MM.1S (cell line): ENCODE results near the gene CACNA1D.

Source experiments
- DNase-seq: peaks from one replicate; pipeline ENCODE4 v3.0.0-alpha.2; 2015
- H2AFZ ChIP-seq: fragments of 300-600 bp; sonication (generic); 2 replicates; pipeline ENCODE4 v1.6.0; 2016; ENCODE audit warnings: antibody characterized with exemption, low read length
- H3F3A ChIP-seq: fragments of 300-600 bp; sonication (generic); 2 replicates; pipeline ENCODE4 v1.6.1; 2016; ENCODE audit warnings: mild to moderate bottlenecking, antibody characterized with exemption, low read length, moderate library complexity, mixed read lengths; ENCODE audit not compliant: insufficient read depth
- H3K27ac ChIP-seq: fragments of 300-600 bp; sonication (generic); 2 replicates; pipeline ENCODE4 v1.5.1; 2016; ENCODE audit warnings: mild to moderate bottlenecking, low read length
- H3K27me3 ChIP-seq: fragments of 300-600 bp; sonication (generic); replicated peaks from 2 replicates; pipeline ENCODE4 v1.6.0; 2016; ENCODE audit warnings: low read length; ENCODE audit not compliant: insufficient read depth
- H3K36me3 ChIP-seq: fragments of 300-600 bp; sonication (generic); replicated peaks from 2 replicates; pipeline ENCODE4 v1.6.1; 2016; ENCODE audit warnings: mild to moderate bottlenecking, low read length, mixed read lengths; ENCODE audit not compliant: insufficient read depth
- H3K4me1 ChIP-seq: fragments of 300-600 bp; sonication (generic); 2 replicates; pipeline ENCODE4 v1.6.1; 2016; ENCODE audit warnings: low read length, mixed read lengths
- H3K4me2 ChIP-seq: fragments of 300-600 bp; sonication (generic); 2 replicates; pipeline ENCODE4 v1.6.0; 2016; ENCODE audit warnings: low read depth, low read length
- H3K4me3 ChIP-seq: fragments of 300-600 bp; sonication (generic); 2 replicates; pipeline ENCODE4 v1.5.1; 2016; ENCODE audit warnings: low read length, mixed read lengths
- H3K79me2 ChIP-seq: fragments of 300-600 bp; sonication (generic); 2 replicates; pipeline ENCODE4 v1.6.1; 2016; ENCODE audit warnings: mixed run types, low read length, mixed read lengths
- H3K9ac ChIP-seq: fragments of 300-600 bp; sonication (generic); 2 replicates; pipeline ENCODE4 v1.6.1; 2016; ENCODE audit warnings: low read length, mixed read lengths
- H3K9me2 ChIP-seq: fragments of 300-600 bp; sonication (generic); replicated peaks from 2 replicates; pipeline ENCODE4 v1.6.1; 2016; ENCODE audit warnings: mild to moderate bottlenecking, low read length, mixed read lengths; ENCODE audit not compliant: insufficient read depth
- H3K9me3 ChIP-seq: fragments of 300-600 bp; sonication (generic); replicated peaks from 2 replicates; pipeline ENCODE4 v1.6.1; 2016; ENCODE audit warnings: mild to moderate bottlenecking, low read length, mixed read lengths; ENCODE audit not compliant: insufficient read depth
- H4K20me1 ChIP-seq: fragments of 300-600 bp; sonication (generic); 2 replicates; pipeline ENCODE4 v1.6.1; 2016; ENCODE audit warnings: mild to moderate bottlenecking, low read length, moderate library complexity, mixed read lengths; ENCODE audit not compliant: insufficient read depth
- EZH2 ChIP-seq: fragments of 300-600 bp; sonication (generic); optimal IDR thresholded peaks from 2 replicates; pipeline ENCODE3; 2017; ENCODE audit warnings: low read depth, mild to moderate bottlenecking, antibody characterized with exemption, low read length, mixed read lengths
- EZH2phosphoT487 ChIP-seq: fragments of 300-600 bp; sonication (generic); IDR thresholded peaks from 2 replicates; pipeline ENCODE4 v1.6.1; 2018; ENCODE audit warnings: antibody characterized with exemption, low read length
- TF ChIP-seq, protein P1 (sequence below): fragments of 300-600 bp; sonication (generic); IDR thresholded peaks from 2 replicates; pipeline ENCODE4 v1.5.1; 2016; ENCODE audit warnings: antibody characterized with exemption, low read length, mixed read lengths

The CACNA1D gene

DNA sequence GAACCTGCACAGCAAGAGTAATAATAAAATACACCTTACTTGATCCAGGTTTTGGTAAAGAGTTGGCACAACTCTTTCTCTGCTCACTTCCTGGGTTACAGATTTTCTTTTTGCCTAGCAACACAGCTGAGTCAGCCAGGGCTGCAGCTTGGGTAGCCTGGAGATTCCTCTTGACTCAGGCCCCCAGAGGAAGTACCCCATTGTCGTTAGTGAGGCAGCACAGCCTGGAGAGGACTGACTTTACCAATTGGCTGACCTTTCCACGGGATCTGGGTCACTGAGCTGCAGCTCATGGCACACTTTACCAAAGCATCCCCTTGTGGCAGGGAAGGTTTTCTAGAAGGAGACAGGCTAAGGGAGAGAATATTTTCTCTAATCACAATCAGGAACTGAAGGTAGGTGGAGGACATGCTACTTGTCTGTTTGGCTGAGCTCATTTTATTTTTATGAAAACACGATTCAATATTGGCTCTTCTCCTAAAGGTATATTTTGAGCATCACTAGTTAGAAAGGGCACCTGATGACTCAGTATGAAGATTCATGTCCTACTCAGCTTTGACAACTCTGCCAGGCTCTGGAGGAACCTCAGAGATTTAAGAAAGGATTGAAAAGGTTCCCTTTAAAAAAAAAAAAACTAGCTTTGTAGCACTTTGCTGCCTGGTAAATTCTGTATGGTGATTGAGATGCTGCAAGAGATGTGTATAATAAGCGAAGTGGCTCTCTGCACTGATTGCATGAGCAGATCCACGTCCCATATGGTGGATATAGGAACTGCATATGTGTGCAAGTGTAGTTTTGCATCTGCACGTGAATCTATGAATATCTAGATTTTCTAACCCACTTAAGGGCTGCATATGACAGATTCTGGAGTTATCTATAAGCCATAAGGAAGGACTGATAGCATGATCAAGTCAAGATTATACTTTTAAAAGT is 227.0 kb downstream of the CACNA1D start:
- DNase-seq = no peak
- Histone ChIP-seq H3K79me2 (no peaks in the 10 kb centered on the region), H3K4me3 (no peak overlapping the region), H3K4me1 (no peaks in the 10 kb centered on the region), H4K20me1 (no peaks in the 10 kb centered on the region), H3K27ac (no peak overlapping the region), H3K4me2 (no peak overlapping the region), H3K27me3 (no peaks in the 10 kb centered on the region), H3K9ac (no peak overlapping the region), H3K9me3 (no peaks in the 10 kb centered on the region), H2AFZ (no peak overlapping the region), H3K9me2 (no peaks in the 10 kb centered on the region), H3K36me3 (no peaks in the 10 kb centered on the region), H3F3A (no peaks in the 10 kb centered on the region)
- TF ChIP-seq EZH2phosphoT487 (no peak), EZH2 (no peak)
- TF ChIP-seq, protein P1, sequence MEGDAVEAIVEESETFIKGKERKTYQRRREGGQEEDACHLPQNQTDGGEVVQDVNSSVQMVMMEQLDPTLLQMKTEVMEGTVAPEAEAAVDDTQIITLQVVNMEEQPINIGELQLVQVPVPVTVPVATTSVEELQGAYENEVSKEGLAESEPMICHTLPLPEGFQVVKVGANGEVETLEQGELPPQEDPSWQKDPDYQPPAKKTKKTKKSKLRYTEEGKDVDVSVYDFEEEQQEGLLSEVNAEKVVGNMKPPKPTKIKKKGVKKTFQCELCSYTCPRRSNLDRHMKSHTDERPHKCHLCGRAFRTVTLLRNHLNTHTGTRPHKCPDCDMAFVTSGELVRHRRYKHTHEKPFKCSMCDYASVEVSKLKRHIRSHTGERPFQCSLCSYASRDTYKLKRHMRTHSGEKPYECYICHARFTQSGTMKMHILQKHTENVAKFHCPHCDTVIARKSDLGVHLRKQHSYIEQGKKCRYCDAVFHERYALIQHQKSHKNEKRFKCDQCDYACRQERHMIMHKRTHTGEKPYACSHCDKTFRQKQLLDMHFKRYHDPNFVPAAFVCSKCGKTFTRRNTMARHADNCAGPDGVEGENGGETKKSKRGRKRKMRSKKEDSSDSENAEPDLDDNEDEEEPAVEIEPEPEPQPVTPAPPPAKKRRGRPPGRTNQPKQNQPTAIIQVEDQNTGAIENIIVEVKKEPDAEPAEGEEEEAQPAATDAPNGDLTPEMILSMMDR = no peak

DNA sequence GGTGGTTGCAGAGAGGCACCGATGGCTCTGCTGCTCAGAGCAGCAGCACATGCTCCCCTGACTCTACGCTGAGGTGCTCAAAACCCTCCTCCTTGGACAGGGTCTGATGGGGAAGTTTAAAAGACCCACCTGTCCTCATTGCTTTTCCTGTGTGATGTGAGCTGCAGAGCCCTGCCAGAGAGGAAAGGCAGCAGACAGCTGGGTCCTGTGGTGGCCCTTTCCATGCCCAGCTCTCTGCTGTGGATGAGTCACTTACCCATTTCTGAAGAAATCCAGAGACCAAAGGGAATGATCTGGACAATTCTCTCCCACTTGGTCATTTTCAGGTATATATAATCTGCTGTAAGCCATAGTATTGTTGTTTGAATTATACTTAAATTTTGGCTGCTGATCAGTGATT is 230.2 kb downstream of the CACNA1D start:
- Histone ChIP-seq H2AFZ (no peak overlapping the region), H3K79me2 (no peaks in the 10 kb centered on the region), H3K9ac (no peak overlapping the region), H4K20me1 (no peaks in the 10 kb centered on the region), H3K9me3 (no peaks in the 10 kb centered on the region), H3K4me1 (no peaks in the 10 kb centered on the region), H3K4me3 (no peak overlapping the region), H3K9me2 (no peaks in the 10 kb centered on the region), H3K36me3 (no peaks in the 10 kb centered on the region), H3K27ac (no peak overlapping the region), H3K4me2 (no peak overlapping the region), H3F3A (no peaks in the 10 kb centered on the region), H3K27me3 (no peaks in the 10 kb centered on the region)
- no peak for DNase-seq
- no peak for TF ChIP-seq EZH2phosphoT487
- TF ChIP-seq, protein P1 = no peak
- TF ChIP-seq EZH2 = no peak

DNA sequence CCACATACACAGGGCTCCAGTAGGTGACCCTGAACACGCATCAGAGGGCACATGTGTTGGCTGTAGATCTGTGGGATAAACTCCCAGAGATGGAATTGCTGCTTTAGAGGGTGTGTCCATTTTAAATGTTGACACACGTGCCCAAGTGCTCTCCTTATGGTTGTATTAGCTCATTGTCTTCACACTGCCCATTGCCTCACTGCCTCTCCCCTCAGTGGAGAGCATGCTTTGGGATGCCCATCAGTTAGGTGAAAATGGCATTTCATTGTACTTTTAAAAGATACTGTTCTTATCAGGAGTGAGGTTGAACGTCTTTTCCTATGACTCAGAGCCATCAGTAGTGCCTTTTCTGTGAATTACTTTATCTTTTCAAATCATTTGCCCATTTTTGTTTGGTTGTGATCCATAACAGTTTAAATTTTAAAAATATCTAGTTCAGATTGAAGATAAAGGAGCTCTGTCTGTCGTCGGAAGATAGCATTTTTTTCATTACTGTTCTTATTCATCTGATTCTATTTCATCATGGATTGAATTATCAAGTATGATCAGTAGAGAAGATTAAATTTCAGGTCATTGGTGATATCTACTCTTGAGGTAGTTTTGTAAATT is 231.1 kb downstream of the CACNA1D start:
- Histone ChIP-seq H3K9me2 (no peaks in the 10 kb centered on the region), H3K36me3 (no peaks in the 10 kb centered on the region), H3K4me2 (no peak overlapping the region), H3K27me3 (no peaks in the 10 kb centered on the region), H3K9ac (no peak overlapping the region), H3K4me3 (no peak overlapping the region), H4K20me1 (no peaks in the 10 kb centered on the region), H2AFZ (no peak overlapping the region), H3K79me2 (no peaks in the 10 kb centered on the region), H3F3A (no peaks in the 10 kb centered on the region), H3K27ac (no peak overlapping the region), H3K4me1 (no peaks in the 10 kb centered on the region), H3K9me3 (no peaks in the 10 kb centered on the region)
- no peak for DNase-seq
- no peak for TF ChIP-seq EZH2
- no peak for TF ChIP-seq EZH2phosphoT487
- TF ChIP-seq, protein P1 = no peak
